ENCODE results near the gene PLA2G4E.

Gene PLA2G4E

DNA sequence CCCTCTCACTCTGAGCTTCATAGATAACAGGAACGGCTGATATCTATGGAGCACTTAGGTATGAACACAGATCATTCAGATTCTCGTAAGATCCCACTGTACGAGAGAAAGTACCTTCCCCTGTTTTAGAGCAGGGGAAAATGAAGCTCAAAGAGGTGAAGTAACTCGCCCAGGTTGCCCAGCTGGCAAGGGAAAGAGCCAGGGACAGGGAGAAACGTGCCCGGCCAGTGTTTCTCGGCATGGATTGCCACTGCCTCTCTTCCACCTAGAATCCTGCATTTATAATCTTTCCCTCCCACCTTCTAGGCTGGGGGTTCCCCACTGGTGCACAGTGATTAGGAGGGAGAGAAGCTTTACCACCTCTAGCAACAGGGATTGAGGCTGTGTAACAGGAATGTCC is 87.5 kb downstream of the PLA2G4E start:
- no peak overlapping the region for H3K4me3 ChIP-seq (ENCODE audit: low read depth, low read length)
- DNase-seq (ENCODE audit: low read depth), result no peak
- TF ChIP-seq, protein P1, sequence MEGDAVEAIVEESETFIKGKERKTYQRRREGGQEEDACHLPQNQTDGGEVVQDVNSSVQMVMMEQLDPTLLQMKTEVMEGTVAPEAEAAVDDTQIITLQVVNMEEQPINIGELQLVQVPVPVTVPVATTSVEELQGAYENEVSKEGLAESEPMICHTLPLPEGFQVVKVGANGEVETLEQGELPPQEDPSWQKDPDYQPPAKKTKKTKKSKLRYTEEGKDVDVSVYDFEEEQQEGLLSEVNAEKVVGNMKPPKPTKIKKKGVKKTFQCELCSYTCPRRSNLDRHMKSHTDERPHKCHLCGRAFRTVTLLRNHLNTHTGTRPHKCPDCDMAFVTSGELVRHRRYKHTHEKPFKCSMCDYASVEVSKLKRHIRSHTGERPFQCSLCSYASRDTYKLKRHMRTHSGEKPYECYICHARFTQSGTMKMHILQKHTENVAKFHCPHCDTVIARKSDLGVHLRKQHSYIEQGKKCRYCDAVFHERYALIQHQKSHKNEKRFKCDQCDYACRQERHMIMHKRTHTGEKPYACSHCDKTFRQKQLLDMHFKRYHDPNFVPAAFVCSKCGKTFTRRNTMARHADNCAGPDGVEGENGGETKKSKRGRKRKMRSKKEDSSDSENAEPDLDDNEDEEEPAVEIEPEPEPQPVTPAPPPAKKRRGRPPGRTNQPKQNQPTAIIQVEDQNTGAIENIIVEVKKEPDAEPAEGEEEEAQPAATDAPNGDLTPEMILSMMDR (IDR thresholded peaks at IDR 0.05; ENCODE audit: insufficient read depth, low read depth, low read length, missing control alignments), result no peak

DNA sequence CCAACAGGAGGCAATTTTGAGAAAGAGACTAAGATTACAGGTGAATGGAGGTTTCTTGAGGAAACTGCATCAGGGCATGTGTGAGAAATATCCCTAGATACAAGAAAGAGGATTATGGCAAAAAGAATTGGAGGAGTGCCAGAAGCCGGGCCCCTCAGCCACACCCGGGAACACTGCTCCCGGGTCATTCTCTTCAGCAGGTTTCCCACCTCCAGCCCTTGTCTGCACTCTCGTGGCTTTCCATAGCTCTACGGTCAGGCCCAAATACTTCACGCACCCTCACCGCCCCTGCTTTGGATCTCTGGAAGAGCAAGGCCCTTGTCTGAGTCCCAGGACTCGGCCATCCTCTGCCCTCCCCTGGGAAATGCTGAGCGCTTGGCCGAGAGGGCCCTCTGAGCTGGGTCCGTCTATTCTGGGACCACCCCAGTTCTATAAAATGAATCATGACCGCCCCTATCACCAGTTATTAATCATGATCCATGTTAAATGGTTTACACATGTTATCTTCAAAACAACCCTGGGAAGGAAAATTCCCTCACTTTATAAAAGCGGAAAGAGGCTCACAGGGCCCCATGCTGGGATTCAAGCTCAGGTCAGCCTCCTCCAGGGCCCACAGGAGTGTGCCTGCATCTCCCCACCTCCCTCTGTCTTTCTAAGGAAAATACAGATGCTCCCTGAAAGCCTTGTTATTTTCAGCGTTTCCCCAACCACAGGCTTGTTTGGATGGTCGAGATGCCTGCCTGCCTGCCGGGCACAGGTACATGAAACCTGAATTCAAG is 88.1 kb downstream of the PLA2G4E start:
- TF ChIP-seq, protein P1 (IDR thresholded peaks at IDR 0.05; ENCODE audit: insufficient read depth, low read depth, low read length, missing control alignments), result no peak
- H3K4me3 ChIP-seq (ENCODE audit: low read depth, low read length), result no peak overlapping the region
- no peak for DNase-seq (ENCODE audit: low read depth)

DNA sequence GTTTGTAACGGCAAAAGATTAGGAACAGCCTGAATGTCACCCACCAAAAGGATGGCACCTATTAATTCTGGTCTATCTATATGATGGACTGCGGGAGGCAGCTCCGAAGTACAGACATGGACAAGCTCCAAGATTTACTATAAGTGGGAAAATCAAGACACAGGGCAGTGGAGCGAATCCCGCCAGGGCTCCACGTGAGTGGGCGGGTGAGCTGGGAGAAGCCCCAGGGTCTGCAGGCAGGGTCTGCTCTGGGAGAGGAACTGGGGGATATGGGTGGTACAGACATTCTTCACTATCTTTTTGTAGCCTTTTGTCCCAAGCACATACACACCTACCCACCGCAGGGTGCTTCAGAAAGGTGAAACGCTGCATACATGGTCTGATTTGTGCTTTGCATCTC is 88.7 kb downstream of the PLA2G4E start:
- no peak overlapping the region for H3K4me3 ChIP-seq (ENCODE audit: low read depth, low read length)
- TF ChIP-seq, protein P1 (IDR thresholded peaks at IDR 0.05; ENCODE audit: insufficient read depth, low read depth, low read length, missing control alignments), result no peak
- DNase-seq (ENCODE audit: low read depth), result no peak
